ENCODE data around the gene LOXL3.

The LOXL3 gene

DNA sequence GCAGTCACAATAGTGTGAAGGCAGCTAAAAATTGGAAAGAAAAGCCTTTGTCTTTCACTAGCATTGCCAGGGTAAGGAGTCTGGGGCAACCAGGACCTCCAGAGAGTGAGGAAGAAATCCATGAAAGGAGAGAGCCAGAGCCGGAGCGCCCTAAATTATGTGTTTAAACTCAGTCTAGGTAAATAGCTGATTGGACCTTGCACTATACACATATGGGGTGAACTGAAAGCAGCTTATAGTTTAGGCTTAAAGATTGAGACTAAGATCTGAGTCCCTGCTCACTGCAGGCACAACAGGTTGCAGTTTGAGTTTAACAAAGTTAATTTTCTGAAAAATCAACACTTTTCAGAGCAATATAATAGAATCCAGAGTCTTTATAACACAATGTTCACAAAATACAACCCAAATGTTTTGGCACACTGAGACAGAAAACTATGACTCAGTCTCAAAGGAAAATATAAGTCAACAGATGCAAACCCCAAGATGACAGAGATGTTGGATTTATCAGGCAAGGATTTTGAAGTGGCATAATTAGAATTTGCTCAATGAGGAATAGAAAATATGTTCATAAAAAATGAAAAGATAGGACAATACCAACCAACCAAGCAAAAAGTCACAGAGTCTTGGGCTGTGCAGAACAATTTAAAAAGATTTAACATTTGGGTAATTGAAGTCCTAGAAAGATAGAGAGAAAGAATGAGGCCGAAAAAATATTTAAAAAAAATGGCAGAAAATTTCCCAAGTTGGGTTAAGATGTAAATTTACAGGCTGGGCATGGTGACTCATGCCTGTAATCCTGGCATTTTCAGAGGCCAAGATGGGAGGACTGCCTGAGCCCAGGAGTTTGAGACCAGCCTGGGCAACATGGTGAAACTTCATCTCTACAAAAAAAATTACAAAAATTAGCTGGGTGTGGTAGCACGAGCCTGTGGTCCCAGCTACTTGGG lies 40.4 kb upstream of the LOXL3 start:
- no peak for DNase-seq
- WGBS (ENCODE audit: insufficient coverage), result 93% methylated on average over 3 of the region's 4 CpGs
- POLR2A ChIA-PET, result no interaction called here
- no peak overlapping the region for H3K4me3 ChIP-seq (ENCODE audit: control insufficient read depth in 1 of 7, extremely low read depth in 1 of 7, insufficient read depth in 4 of 7, low read depth in 2 of 7, low read length in 6 of 7)
- CTCF ChIA-PET, result interaction anchor here (1.2 to 1.5 kb wide), 3 partner anchors 25 to 114 kb away, joined by 3 to 4 read pairs (median 4); no protein-coding TSS in a partner anchor
- peaks cover 0 to 2% (median 0%) of the 10 kb centered on the region in 5 experiments for H3K27me3 ChIP-seq (replicated peaks in 2 of 5; ENCODE audit: control insufficient read depth in 4 of 5, insufficient read depth in 5 of 5, low read length in 4 of 5)
- H3K36me3 ChIP-seq (ENCODE audit: control insufficient read depth in 4 of 4, insufficient read depth in 4 of 4, low read length in 3 of 4), result no peaks in the 10 kb centered on the region
- H3K27ac ChIP-seq (ENCODE audit: insufficient read depth in 1 of 2, low read depth in 1 of 2, low read length in 2 of 2, poor library complexity in 1 of 2, severe bottlenecking in 2 of 2), result no peak overlapping the region
- peaks cover 0 to 5% (median 2%) of the 10 kb centered on the region in 4 experiments for H3K4me1 ChIP-seq (ENCODE audit: control extremely low read depth in 1 of 4, control insufficient read depth in 4 of 4, insufficient read depth in 4 of 4, low read length in 3 of 4)
- H3K9me3 ChIP-seq (ENCODE audit: control extremely low read depth in 1 of 5, control insufficient read depth in 4 of 5, insufficient read depth in 2 of 5, low read depth in 1 of 5, low read length in 4 of 5), result no peaks in the 10 kb centered on the region

- no peak overlapping the region for H3K27ac ChIP-seq (ENCODE audit: insufficient read depth in 1 of 2, low read depth in 1 of 2, low read length in 2 of 2, poor library complexity in 1 of 2, severe bottlenecking in 2 of 2)
- WGBS (ENCODE audit: insufficient coverage), result 85% methylated on average over 1 of the region's 2 CpGs
- no peaks in the 10 kb centered on the region for H3K27me3 ChIP-seq (replicated peaks in 2 of 5; ENCODE audit: control insufficient read depth in 4 of 5, insufficient read depth in 5 of 5, low read length in 4 of 5)
- no peak overlapping the region for H3K4me3 ChIP-seq (ENCODE audit: control insufficient read depth in 1 of 7, extremely low read depth in 1 of 7, insufficient read depth in 4 of 7, low read depth in 2 of 7, low read length in 6 of 7)
- ChIA-PET POLR2A (interaction anchor here (0.6 kb wide), 1 partner anchor 168 kb away, joined by 4 read pairs; no protein-coding TSS in a partner anchor), CTCF (interaction anchor here (0.6 to 10.7 kb wide), 23 partner anchors 11 to 180 kb away, joined by 3 to 210 read pairs (median 10); partner anchors contain the start of genes AUP1, CCDC142, HTRA2 and LBX2)
- DNase-seq, result no peak
- H3K4me1 ChIP-seq (ENCODE audit: control extremely low read depth in 1 of 4, control insufficient read depth in 4 of 4, insufficient read depth in 4 of 4, low read length in 3 of 4), result peaks cover 17 to 42% (median 25%) of the 10 kb centered on the region in 4 experiments
- no peaks in the 10 kb centered on the region for H3K36me3 ChIP-seq (ENCODE audit: control insufficient read depth in 4 of 4, insufficient read depth in 4 of 4, low read length in 3 of 4)
- H3K9me3 ChIP-seq (ENCODE audit: control extremely low read depth in 1 of 5, control insufficient read depth in 4 of 5, insufficient read depth in 2 of 5, low read depth in 1 of 5, low read length in 4 of 5), result no peaks in the 10 kb centered on the region
Measured at GRCh38 chr2:74588664-74589063, 34.9 kb upstream of the LOXL3 start.

- 0% methylated on average over 1 of the region's 6 CpGs for WGBS (ENCODE audit: insufficient coverage)
- Histone ChIP-seq H3K4me1 (ENCODE audit: control extremely low read depth in 1 of 4, control insufficient read depth in 4 of 4, insufficient read depth in 4 of 4, low read length in 3 of 4) (peaks cover 17 to 48% (median 26%) of the 10 kb centered on the region in 4 experiments), H3K4me3 (ENCODE audit: control insufficient read depth in 1 of 7, extremely low read depth in 1 of 7, insufficient read depth in 4 of 7, low read depth in 2 of 7, low read length in 6 of 7) (no peak overlapping the region), H3K9me3 (ENCODE audit: control extremely low read depth in 1 of 5, control insufficient read depth in 4 of 5, insufficient read depth in 2 of 5, low read depth in 1 of 5, low read length in 4 of 5) (no peaks in the 10 kb centered on the region), H3K27me3 (replicated peaks in 2 of 5; ENCODE audit: control insufficient read depth in 4 of 5, insufficient read depth in 5 of 5, low read length in 4 of 5) (no peaks in the 10 kb centered on the region), H3K27ac (ENCODE audit: insufficient read depth in 1 of 2, low read depth in 1 of 2, low read length in 2 of 2, poor library complexity in 1 of 2, severe bottlenecking in 2 of 2) (no peak overlapping the region), H3K36me3 (ENCODE audit: control insufficient read depth in 4 of 4, insufficient read depth in 4 of 4, low read length in 3 of 4) (no peaks in the 10 kb centered on the region)
- ChIA-PET POLR2A (no interaction called here), CTCF (interaction anchor here (0.6 to 10.7 kb wide), 26 partner anchors 12 to 253 kb away, joined by 3 to 210 read pairs (median 9); partner anchors contain the start of genes AUP1, CCDC142, HTRA2 and LBX2)
- DNase-seq, result peak; percentile 77 to 88 (median 84)
Measured at GRCh38 chr2:74587664-74588277, 34.0 kb upstream of the LOXL3 start.

DNA sequence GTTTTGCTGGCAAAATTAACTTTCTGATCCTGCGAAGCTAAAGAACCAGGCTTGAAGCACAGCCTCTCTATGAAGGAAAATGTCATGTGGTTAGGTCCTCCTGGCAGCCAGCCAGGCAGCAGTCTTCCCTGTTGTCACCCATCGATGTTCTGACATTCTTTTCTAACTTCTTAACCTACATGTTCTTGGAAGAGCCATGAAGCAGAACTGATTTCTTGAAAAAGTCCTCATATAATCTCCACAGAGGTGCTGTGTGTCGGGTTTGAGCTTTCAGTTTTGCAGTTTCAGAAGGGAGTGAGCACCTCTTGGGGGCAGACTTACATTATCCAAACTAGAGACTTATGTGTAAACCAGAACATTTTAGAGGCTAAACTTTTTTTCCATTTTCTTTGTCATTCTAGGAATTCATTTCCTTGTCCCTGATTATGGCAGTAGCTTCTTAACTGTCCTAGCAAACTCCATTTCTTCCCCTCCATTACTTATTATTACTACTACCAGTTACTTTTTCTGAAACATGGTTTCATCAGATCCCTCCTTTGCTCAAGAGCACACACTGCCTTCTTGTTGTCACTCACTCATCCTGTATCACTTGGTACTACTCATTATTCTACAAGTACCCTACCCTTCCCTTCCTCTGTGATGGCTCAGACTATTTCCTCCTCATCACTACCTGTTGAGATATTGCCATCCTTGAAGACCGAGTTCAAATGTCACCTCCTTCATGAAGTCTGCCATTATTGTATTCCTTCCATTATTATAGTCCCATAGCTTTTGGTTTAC lies 31.9 kb upstream of the LOXL3 start:
- POLR2A ChIA-PET, result interaction anchor here (0.6 to 0.7 kb wide), 2 partner anchors 13 to 371 kb away, joined by 3 read pairs; no protein-coding TSS in a partner anchor
- Histone ChIP-seq H3K36me3 (ENCODE audit: control insufficient read depth in 4 of 4, insufficient read depth in 4 of 4, low read length in 3 of 4) (no peaks in the 10 kb centered on the region), H3K4me3 (ENCODE audit: control insufficient read depth in 1 of 7, extremely low read depth in 1 of 7, insufficient read depth in 4 of 7, low read depth in 2 of 7, low read length in 6 of 7) (peak overlapping the region in 2 of 7 experiments; percentile 22 to 37), H3K27ac (ENCODE audit: insufficient read depth in 1 of 2, low read depth in 1 of 2, low read length in 2 of 2, poor library complexity in 1 of 2, severe bottlenecking in 2 of 2) (peak overlapping the region in 1 of 2 experiments; percentile 14), H3K4me1 (ENCODE audit: control extremely low read depth in 1 of 4, control insufficient read depth in 4 of 4, insufficient read depth in 4 of 4, low read length in 3 of 4) (peaks cover 17 to 48% (median 26%) of the 10 kb centered on the region in 4 experiments), H3K27me3 (replicated peaks in 2 of 5; ENCODE audit: control insufficient read depth in 4 of 5, insufficient read depth in 5 of 5, low read length in 4 of 5) (no peaks in the 10 kb centered on the region), H3K9me3 (ENCODE audit: control extremely low read depth in 1 of 5, control insufficient read depth in 4 of 5, insufficient read depth in 2 of 5, low read depth in 1 of 5, low read length in 4 of 5) (no peaks in the 10 kb centered on the region)
- WGBS (ENCODE audit: insufficient coverage), result 23% methylated on average over 3 of the region's 4 CpGs
- CTCF ChIA-PET, result interaction anchor here (0.6 to 10.7 kb wide), 21 partner anchors 10 to 1209 kb away, joined by 3 to 210 read pairs (median 5); partner anchors contain the start of genes AUP1, CCDC142, HTRA2 and INO80B
- DNase-seq, result peak; percentile 15 to 33 (median 20)

DNA sequence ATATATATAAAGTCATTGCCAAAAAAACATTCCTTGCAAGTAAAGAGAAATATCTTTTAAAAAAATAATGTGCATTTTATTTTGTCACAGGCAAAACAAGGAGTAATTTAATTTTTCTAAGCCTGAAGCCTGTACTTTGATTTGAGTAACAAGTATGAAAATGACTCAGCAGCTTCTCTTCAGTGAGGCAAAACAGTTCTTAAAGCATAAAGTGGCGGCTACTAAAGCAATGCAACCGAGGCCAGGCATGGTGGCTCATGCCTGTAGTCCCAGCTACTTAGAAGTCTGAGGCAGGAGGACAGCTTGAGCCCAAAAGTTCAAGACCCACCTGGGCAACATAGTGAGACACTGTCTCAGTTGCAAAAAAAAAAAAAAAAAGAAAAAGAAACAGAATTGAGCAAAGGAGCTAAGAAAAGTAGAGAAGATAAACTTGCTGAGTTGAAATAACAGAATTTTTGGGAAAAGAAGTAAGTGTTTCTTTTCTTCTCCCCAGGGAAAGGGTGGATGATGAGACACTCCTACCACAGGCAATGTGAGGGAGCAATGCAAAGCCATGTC lies 30.4 kb upstream of the LOXL3 start:
- Histone ChIP-seq H3K27me3 (replicated peaks in 2 of 5; ENCODE audit: control insufficient read depth in 4 of 5, insufficient read depth in 5 of 5, low read length in 4 of 5) (no peaks in the 10 kb centered on the region), H3K36me3 (ENCODE audit: control insufficient read depth in 4 of 4, insufficient read depth in 4 of 4, low read length in 3 of 4) (no peaks in the 10 kb centered on the region)
- POLR2A ChIA-PET, result no interaction called here

DNA sequence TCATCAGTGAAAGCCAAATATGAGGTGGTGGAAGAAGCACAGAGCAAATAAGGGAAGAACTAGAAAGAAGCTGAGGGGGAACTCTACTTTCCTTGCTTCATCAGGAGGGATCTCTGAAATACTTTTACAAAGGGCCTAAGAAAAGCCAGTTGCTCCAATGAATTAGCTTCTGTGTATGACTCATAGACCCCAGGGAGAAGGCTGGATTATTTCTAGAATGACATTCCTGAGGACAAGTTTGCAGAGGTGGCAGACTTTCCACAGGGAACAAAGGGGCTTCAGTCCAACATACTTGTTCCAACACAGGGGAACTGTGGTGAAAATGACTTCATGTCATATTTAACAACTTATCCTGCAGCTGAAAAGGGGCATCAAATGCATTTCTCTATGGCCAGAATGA lies 29.8 kb upstream of the LOXL3 start:
- H3K4me3 ChIP-seq (ENCODE audit: control insufficient read depth in 1 of 7, extremely low read depth in 1 of 7, insufficient read depth in 4 of 7, low read depth in 2 of 7, low read length in 6 of 7), result no peak overlapping the region
- no peaks in the 10 kb centered on the region for H3K36me3 ChIP-seq (ENCODE audit: control insufficient read depth in 4 of 4, insufficient read depth in 4 of 4, low read length in 3 of 4)
- no peaks in the 10 kb centered on the region for H3K27me3 ChIP-seq (replicated peaks in 2 of 5; ENCODE audit: control insufficient read depth in 4 of 5, insufficient read depth in 5 of 5, low read length in 4 of 5)
- H3K27ac ChIP-seq (ENCODE audit: insufficient read depth in 1 of 2, low read depth in 1 of 2, low read length in 2 of 2, poor library complexity in 1 of 2, severe bottlenecking in 2 of 2), result no peak overlapping the region
- no peak for DNase-seq
- H3K9me3 ChIP-seq (ENCODE audit: control extremely low read depth in 1 of 5, control insufficient read depth in 4 of 5, insufficient read depth in 2 of 5, low read depth in 1 of 5, low read length in 4 of 5), result no peaks in the 10 kb centered on the region
- ChIA-PET POLR2A (interaction anchor here (1.3 kb wide), 1 partner anchor 9 kb away, joined by 4 read pairs; no protein-coding TSS in a partner anchor), CTCF (interaction anchor here (0.7 to 10.7 kb wide), 9 partner anchors 8 to 388 kb away, joined by 3 to 210 read pairs (median 22); partner anchors contain the start of genes AUP1, HTRA2 and PCGF1)
- peaks cover 17 to 49% (median 29%) of the 10 kb centered on the region in 4 experiments for H3K4me1 ChIP-seq (ENCODE audit: control extremely low read depth in 1 of 4, control insufficient read depth in 4 of 4, insufficient read depth in 4 of 4, low read length in 3 of 4)

More for the DNA sequence above, 30.4 kb upstream of the LOXL3 start:
- CTCF ChIA-PET, result interaction anchor here (0.7 to 10.7 kb wide), 11 partner anchors 9 to 388 kb away, joined by 3 to 210 read pairs (median 7); partner anchors contain the start of genes AUP1, HTRA2, LBX2 and LOXL3
- Histone ChIP-seq H3K4me1 (ENCODE audit: control extremely low read depth in 1 of 4, control insufficient read depth in 4 of 4, insufficient read depth in 4 of 4, low read length in 3 of 4) (peaks cover 17 to 47% (median 25%) of the 10 kb centered on the region in 4 experiments), H3K27ac (ENCODE audit: insufficient read depth in 1 of 2, low read depth in 1 of 2, low read length in 2 of 2, poor library complexity in 1 of 2, severe bottlenecking in 2 of 2) (no peak overlapping the region), H3K4me3 (ENCODE audit: control insufficient read depth in 1 of 7, extremely low read depth in 1 of 7, insufficient read depth in 4 of 7, low read depth in 2 of 7, low read length in 6 of 7) (no peak overlapping the region), H3K9me3 (ENCODE audit: control extremely low read depth in 1 of 5, control insufficient read depth in 4 of 5, insufficient read depth in 2 of 5, low read depth in 1 of 5, low read length in 4 of 5) (no peaks in the 10 kb centered on the region)
- DNase-seq, result peak in 2 of 3 donors; percentile 30 to 46
- WGBS (ENCODE audit: insufficient coverage), result 29% methylated on average over 2 of the region's 2 CpGs

Measured in common myeloid progenitor, CD34-positive (primary cell).